ENCODE data around the gene FAM20B. TPM values are rescaled to one million over a fixed set of nuclear protein-coding genes. Genes with fewer than 3 reads are reported as not detected.

Gene FAM20B
- total and polyA plus RNA-seq, 2 of the 13 experiments (the other 11 are each of a cell fraction or from before 2014, with no cell fraction given): 13.8 to 26.9 TPM

DNA sequence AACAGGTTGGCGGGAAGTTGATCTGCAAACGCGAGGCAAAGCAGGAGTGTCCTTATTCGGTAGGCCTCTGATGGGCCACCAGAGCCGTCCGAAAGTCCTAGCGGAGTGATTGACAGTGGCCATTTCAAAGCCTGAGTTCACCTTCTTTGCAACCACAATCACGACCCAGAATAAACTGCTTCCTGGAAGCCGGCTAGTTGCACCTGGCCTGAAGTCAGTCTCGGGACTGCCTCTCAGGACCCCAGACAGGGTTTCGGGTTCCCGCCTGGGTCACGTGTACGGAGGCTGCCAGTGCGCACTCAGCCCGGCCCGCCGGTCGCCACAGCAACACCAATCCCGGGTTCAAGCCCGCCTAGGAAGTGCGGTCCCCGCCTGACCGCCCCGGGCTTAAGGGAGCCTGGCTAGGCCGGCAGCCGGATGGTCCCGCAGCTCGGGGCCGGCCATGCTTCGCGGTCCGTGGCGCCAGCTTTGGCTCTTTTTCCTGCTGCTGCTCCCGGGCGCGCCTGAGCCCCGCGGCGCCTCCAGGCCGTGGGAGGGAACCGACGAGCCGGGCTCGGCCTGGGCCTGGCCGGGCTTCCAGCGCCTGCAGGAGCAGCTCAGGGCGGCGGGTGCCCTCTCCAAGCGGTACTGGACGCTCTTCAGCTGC, 56.1 kb downstream of the FAM20B start, which contains the start of gene TOR3A (continued):
- TF ChIP-seq ISX (CRISPR knock-in tag; conservative IDR thresholded peaks at IDR 0.05) (peak; percentile 54; the same call in 1 of the 2 replicates), RELA (CRISPR knock-in tag; IDR thresholded peaks at IDR 0.05) (peak; percentile 71; the same call in 1 of the 2 replicates), ETS1 (CRISPR knock-in tag; IDR thresholded peaks at IDR 0.05) (peak; percentile 86; the same call in 1 of the 2 replicates), ZNF747 (CRISPR knock-in tag; IDR thresholded peaks at IDR 0.05; ENCODE audit: borderline replicate concordance) (peak; percentile 32; the same call in 1 of the 2 replicates), ZSCAN29 (CRISPR knock-in tag; conservative IDR thresholded peaks at IDR 0.05) (peak; percentile 74; the same call in 1 of the 2 replicates), PRDM10 (CRISPR knock-in tag; IDR thresholded peaks at IDR 0.05; ENCODE audit: low read depth) (0 out of 2 replicates have a peak, but pooled peaks have one; percentile 22), DDIT3 (CRISPR knock-in tag; IDR thresholded peaks at IDR 0.05) (no peak), SMAD3 (CRISPR knock-in tag; IDR thresholded peaks at IDR 0.05) (peak; percentile 66; the same call in 1 of the 2 replicates), RFXAP (CRISPR knock-in tag; IDR thresholded peaks at IDR 0.05; ENCODE audit: borderline replicate concordance) (peak; percentile 78), CCDC6 (CRISPR knock-in tag; IDR thresholded peaks at IDR 0.05) (peak; percentile 80), ZNF333 (CRISPR knock-in tag; IDR thresholded peaks at IDR 0.05; ENCODE audit: borderline replicate concordance) (peak; percentile 63; the same call in 1 of the 2 replicates), CHD2 (IDR thresholded peaks at IDR 0.05; ENCODE audit: low read depth, low read length) (no peak), ZNF354B (CRISPR knock-in tag; IDR thresholded peaks at IDR 0.05) (0 out of 2 replicates have a peak, but pooled peaks have one; percentile 76), HCFC1 (IDR thresholded peaks at IDR 0.05; ENCODE audit: low read depth, low read length) (no peak), ZNF274 (CRISPR knock-in tag; IDR thresholded peaks at IDR 0.05) (peak; percentile 21), MEIS1 (CRISPR knock-in tag; IDR thresholded peaks at IDR 0.05; ENCODE audit: borderline replicate concordance) (peak; percentile 20; the same call in 1 of the 2 replicates), ARHGAP35 (CRISPR knock-in tag; IDR thresholded peaks at IDR 0.05; ENCODE audit: borderline replicate concordance) (peak; percentile 91; the same call in 1 of the 2 replicates), POGZ (CRISPR knock-in tag; IDR thresholded peaks at IDR 0.05) (peak; percentile 70), GFI1 (CRISPR knock-in tag; IDR thresholded peaks at IDR 0.05; ENCODE audit: borderline replicate concordance) (peak; percentile 88), NONO (IDR thresholded peaks at IDR 0.05) (no peak), NONO (CRISPR knock-in tag; conservative IDR thresholded peaks at IDR 0.05) (no peak), SKI (IDR thresholded peaks at IDR 0.05; ENCODE audit: partially characterized antibody) (peak; percentile 39), ZBTB7B (CRISPR knock-in tag; IDR thresholded peaks at IDR 0.05) (peak; percentile 63)
- TF ChIP-seq, protein P1, sequence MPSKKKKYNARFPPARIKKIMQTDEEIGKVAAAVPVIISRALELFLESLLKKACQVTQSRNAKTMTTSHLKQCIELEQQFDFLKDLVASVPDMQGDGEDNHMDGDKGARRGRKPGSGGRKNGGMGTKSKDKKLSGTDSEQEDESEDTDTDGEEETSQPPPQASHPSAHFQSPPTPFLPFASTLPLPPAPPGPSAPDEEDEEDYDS (CRISPR knock-in tag; IDR thresholded peaks at IDR 0.05): peak; percentile 81
